Endodermal cell (in vitro differentiated cells): Measurements from ENCODE around the gene ZNF155. TPM values are rescaled to one million over a fixed set of nuclear protein-coding genes. Genes with fewer than 3 reads are reported as not detected.
A peak's percentile ranks its signal among the peaks of the same experiment; 100 is the strongest.

Experiments
- DNase-seq: peaks from one replicate; pipeline ENCODE4 v3.0.0-alpha.2; 2017
- H3K27ac ChIP-seq: 2 replicates; pipeline ENCODE4 v1.5.1; 2013; ENCODE audit warnings: mild to moderate bottlenecking, low read depth, low read length, moderate library complexity
- H3K27me3 ChIP-seq: 2 replicates; pipeline ENCODE4 v1.6.1; 2013; ENCODE audit warnings: mild to moderate bottlenecking, low read length, moderate library complexity; ENCODE audit not compliant: insufficient read depth, control insufficient read depth, poor library complexity, severe bottlenecking
- H3K36me3 ChIP-seq: 2 replicates; pipeline ENCODE4 v1.7.0; 2013; ENCODE audit warnings: mild to moderate bottlenecking, low read length, moderate library complexity; ENCODE audit not compliant: control insufficient read depth, insufficient read depth
- H3K4me1 ChIP-seq: one replicate; pipeline ENCODE4 v1.7.0; 2013; ENCODE audit warnings: low read length; ENCODE audit not compliant: control insufficient read depth, insufficient read depth
- H3K4me3 ChIP-seq: 2 replicates; pipeline ENCODE4 v1.5.1; 2013; ENCODE audit warnings: mild to moderate bottlenecking, low read length, moderate library complexity
- H3K9ac ChIP-seq: 2 replicates; pipeline ENCODE4 v1.6.1; 2013; ENCODE audit warnings: mild to moderate bottlenecking, low read length, moderate library complexity; ENCODE audit not compliant: poor library complexity, severe bottlenecking; ENCODE audit errors: extremely low read depth
- H3K9me3 ChIP-seq: 2 replicates; pipeline ENCODE4 v1.6.1; 2013; ENCODE audit warnings: mild to moderate bottlenecking, low read length, moderate library complexity; ENCODE audit not compliant: control insufficient read depth
- H3K27ac Mint-ChIP-seq: 2 replicates; pipeline ENCODE4 v1.8.0; 2020; ENCODE audit warnings: mixed read lengths
- H3K27me3 Mint-ChIP-seq: 2 replicates; pipeline ENCODE4 v1.8.0; 2021; ENCODE audit warnings: mild to moderate bottlenecking, mixed read lengths; ENCODE audit not compliant: insufficient read depth
- H3K36me3 Mint-ChIP-seq: 2 replicates; pipeline ENCODE4 v1.8.0; 2020; ENCODE audit warnings: low read depth, mixed read lengths
- H3K4me1 Mint-ChIP-seq: 2 replicates; pipeline ENCODE4 v1.8.0; 2020; ENCODE audit warnings: mixed read lengths
- H3K4me3 Mint-ChIP-seq: 2 replicates; pipeline ENCODE4 v1.8.0; 2020; ENCODE audit warnings: mild to moderate bottlenecking, moderate library complexity, mixed read lengths
- H3K9me3 Mint-ChIP-seq: 2 replicates; pipeline ENCODE4 v1.8.0; 2020; ENCODE audit warnings: mild to moderate bottlenecking, mixed read lengths
- WGBS, 2 experiments: methylation state at CpG; one replicate each; pipeline versions ENCODE4 v1.1.5 to v1.1.7; 2013; ENCODE audit warnings: missing lambda C conversion rate in 2 of 2, mixed read lengths in 1 of 2; ENCODE audit not compliant: insufficient coverage in 1 of 2, insufficient read length in 1 of 2; 5-methylcytosine and 5-hydroxymethylcytosine counted together
- total RNA-seq, 2 donors: library from RNA; stranded (reverse); fragmentation: NEBNext Ultra II Directional in 1 of 2; extraction: Animal tissue kit (Norgen Biotek cat#: 25700) in 1 of 2; gene quantifications; 2 replicates in 1 of 2; 3 replicates in 1 of 2; pipeline ENCODE4 v1.2.1, GENCODE V29; 2021
- TF ChIP-seq, protein P1 (sequence below): fragments of 200-600 bp; sonication (generic); conservative IDR thresholded peaks from 2 replicates; pipeline ENCODE4 v1.5.0; 2021; ENCODE audit warnings: antibody characterized with exemption, mild to moderate bottlenecking

Gene ZNF155
- total RNA-seq, 2 donors from 2014 or later, result 9.7 to 12.7 TPM

DNA sequence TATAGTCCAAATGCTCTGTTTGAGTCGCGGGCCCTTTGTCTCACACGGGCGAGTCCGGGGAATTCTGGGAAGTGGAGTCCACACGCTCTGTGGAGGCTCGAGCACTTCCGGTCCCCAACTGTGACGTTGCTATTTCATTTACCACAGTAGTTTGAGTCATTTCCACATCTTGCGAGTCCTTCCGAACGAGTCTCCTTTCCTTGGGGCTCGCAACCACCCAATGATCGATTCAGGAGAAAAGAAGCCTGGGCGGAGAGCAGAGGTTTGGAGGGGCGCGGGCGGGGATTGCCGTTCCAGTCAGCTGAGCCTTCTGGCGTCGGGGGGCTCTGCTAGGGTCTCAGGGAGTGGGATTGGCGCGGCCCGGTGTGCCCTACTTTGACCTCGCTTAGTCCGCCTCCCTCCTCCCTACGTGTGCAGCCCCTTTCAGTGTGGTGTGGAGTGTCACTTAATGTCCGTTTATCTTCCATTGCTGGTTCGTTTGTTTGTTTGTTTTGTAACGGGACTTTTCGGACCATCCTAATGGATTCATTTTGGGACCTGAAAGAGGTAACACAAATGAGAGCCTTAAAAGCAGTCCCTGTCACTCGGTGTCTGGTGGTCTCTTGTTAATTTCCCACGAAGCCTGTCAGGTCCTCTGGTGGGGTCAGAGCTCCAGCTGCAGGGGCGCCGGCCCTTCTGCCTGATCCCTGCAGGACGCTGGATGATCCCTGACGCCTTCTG is 41.4 kb downstream of the ZNF155 start, which contains the start of gene ZNF222:
TSS of gene ZNF222 (plus strand) at position 163 of the 720 bp plus-strand sequence. CDS start at position 221, 58 bp downstream.
- DNase-seq, result peak; percentile 88

DNA sequence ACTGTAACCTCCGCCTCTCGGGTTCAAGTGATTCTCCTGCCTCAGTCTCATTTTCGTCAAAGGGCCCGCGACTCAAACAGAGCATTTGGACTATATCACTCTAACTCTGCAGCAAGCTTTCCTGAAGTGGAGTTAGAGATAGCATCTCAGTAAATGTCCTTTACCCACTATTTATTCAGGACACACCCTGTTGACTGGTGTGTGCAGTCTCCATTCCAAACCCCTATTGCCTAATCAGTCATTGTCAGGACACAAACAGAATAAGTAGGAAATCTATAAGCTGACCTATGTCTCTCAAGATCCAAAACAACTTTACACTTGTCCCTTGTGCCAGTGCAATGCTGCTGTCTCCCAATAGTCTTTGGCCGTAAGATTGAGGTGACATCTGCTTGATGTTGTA is 42.6 kb downstream of the ZNF155 start:
- H3K4me1 ChIP-seq, result no peaks in the 10 kb centered on the region
- peaks cover 17% of the 10 kb centered on the region for H3K27me3 Mint-ChIP-seq
- no peak overlapping the region for H3K27ac Mint-ChIP-seq
- no peak overlapping the region for H3K27ac ChIP-seq
- peaks cover 21% of the 10 kb centered on the region for H3K9me3 ChIP-seq
- peaks cover 50% of the 10 kb centered on the region for H3K36me3 Mint-ChIP-seq
- H3K9me3 Mint-ChIP-seq, result peaks cover 26% of the 10 kb centered on the region
- peak overlapping the region; percentile 97 for H3K4me3 Mint-ChIP-seq
- TF ChIP-seq, protein P1, sequence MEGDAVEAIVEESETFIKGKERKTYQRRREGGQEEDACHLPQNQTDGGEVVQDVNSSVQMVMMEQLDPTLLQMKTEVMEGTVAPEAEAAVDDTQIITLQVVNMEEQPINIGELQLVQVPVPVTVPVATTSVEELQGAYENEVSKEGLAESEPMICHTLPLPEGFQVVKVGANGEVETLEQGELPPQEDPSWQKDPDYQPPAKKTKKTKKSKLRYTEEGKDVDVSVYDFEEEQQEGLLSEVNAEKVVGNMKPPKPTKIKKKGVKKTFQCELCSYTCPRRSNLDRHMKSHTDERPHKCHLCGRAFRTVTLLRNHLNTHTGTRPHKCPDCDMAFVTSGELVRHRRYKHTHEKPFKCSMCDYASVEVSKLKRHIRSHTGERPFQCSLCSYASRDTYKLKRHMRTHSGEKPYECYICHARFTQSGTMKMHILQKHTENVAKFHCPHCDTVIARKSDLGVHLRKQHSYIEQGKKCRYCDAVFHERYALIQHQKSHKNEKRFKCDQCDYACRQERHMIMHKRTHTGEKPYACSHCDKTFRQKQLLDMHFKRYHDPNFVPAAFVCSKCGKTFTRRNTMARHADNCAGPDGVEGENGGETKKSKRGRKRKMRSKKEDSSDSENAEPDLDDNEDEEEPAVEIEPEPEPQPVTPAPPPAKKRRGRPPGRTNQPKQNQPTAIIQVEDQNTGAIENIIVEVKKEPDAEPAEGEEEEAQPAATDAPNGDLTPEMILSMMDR, result no peak
- H3K27me3 ChIP-seq, result peaks cover 15% of the 10 kb centered on the region
- H3K9ac ChIP-seq, result no peak overlapping the region
- no peak for DNase-seq
- no peak overlapping the region for H3K4me3 ChIP-seq
- peaks cover 9% of the 10 kb centered on the region for H3K4me1 Mint-ChIP-seq
- peaks cover 46% of the 10 kb centered on the region for H3K36me3 ChIP-seq
- WGBS, 2 experiments, result 88 to 98% methylated on average over 4 to 6 of the region's 6 CpGs

More for the DNA sequence above, 41.4 kb downstream of the ZNF155 start, which contains the start of gene ZNF222:
- peaks cover 38% of the 10 kb centered on the region for H3K36me3 Mint-ChIP-seq
- H3K9me3 Mint-ChIP-seq, result peaks cover 15% of the 10 kb centered on the region
- peak within 1 kb of the TSS; percentile 96 for H3K27ac Mint-ChIP-seq
- Histone ChIP-seq H3K27ac (peak within 1 kb of the TSS; percentile 74), H3K36me3 (peaks cover 34% of the 10 kb centered on the region), H3K4me1 (no peaks in the 10 kb centered on the region), H3K9me3 (peaks cover 10% of the 10 kb centered on the region), H3K9ac (peak within 1 kb of the TSS; percentile 61), H3K27me3 (peaks cover 28% of the 10 kb centered on the region), H3K4me3 (peak within 1 kb of the TSS; percentile 93)
- H3K4me3 Mint-ChIP-seq, result peak within 1 kb of the TSS; percentile 97
- TF ChIP-seq, protein P1, result no peak
- peaks cover 9% of the 10 kb centered on the region for H3K4me1 Mint-ChIP-seq
- peaks cover 28% of the 10 kb centered on the region for H3K27me3 Mint-ChIP-seq
- 2 to 20% methylated on average over 8 to 37 of the region's 37 CpGs for WGBS, 2 experiments

DNA sequence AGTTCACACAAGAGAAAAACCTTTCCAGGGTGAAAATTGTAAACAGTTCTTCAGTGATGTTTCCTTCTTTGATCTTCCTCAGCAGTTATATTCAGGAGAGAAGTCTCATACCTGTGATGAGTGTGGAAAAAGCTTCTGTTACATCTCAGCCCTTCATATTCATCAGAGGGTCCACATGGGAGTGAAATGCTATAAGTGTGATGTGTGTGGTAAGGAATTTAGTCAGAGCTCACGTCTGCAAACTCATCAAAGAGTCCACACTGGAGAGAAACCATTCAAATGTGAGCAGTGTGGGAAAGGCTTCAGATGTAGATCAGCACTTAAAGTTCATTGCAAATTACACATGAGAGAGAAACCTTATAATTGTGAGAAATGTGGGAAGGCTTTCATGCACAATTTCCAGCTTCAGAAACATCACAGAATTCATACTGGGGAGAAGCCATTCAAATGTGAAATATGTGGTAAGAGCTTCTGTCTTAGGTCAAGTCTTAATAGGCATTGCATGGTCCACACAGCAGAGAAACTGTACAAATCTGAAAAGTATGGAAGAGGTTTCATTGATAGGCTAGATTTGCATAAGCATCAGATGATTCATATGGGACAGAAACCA is 48.1 kb downstream of the ZNF155 start:
- peaks cover 41% of the 10 kb centered on the region for H3K9me3 ChIP-seq
- TF ChIP-seq, protein P1, result no peak
- Mint-ChIP-seq H3K27me3 (peaks cover 4% of the 10 kb centered on the region), H3K36me3 (peaks cover 67% of the 10 kb centered on the region), H3K4me1 (no peaks in the 10 kb centered on the region), H3K9me3 (peaks cover 77% of the 10 kb centered on the region), H3K27ac (no peak overlapping the region), H3K4me3 (no peak overlapping the region)
- H3K27ac ChIP-seq, result no peak overlapping the region
- no peaks in the 10 kb centered on the region for H3K4me1 ChIP-seq
- WGBS, 2 experiments, result 100% methylated on average over 1 of the region's 1 CpG
- peaks cover 53% of the 10 kb centered on the region for H3K36me3 ChIP-seq
- H3K27me3 ChIP-seq, result no peaks in the 10 kb centered on the region
- no peak for DNase-seq
- peak overlapping the region; percentile 50 for H3K4me3 ChIP-seq
- H3K9ac ChIP-seq, result no peak overlapping the region
